IPS DF 19.7 (cell line): ENCODE data around the gene CEBPB.
"Not testable (repeated sequence)": the region's sequence is repeated elsewhere in the genome, so short reads cannot be mapped to it uniquely, and the experiment has no call there.

Source experiments
- DNase-seq: peaks from one replicate; pipeline ENCODE4 v3.0.0-alpha.2; 2013; ENCODE audit warnings: low read depth, low spot score

The CEBPB gene

GRCh38 chr20:50169329-50169823, 21.3 kb upstream of the CEBPB start:
- no peak for DNase-seq

GRCh38 chr20:50170549-50171220, 19.9 kb upstream of the CEBPB start:
- no peak for DNase-seq

- no peak for DNase-seq
Observed at GRCh38 chr20:50172347-50173013, 18.1 kb upstream of the CEBPB start.

GRCh38 chr20:50174456-50174855, 16.2 kb upstream of the CEBPB start:
- no peak for DNase-seq

GRCh38 chr20:50175938-50176933, 14.4 kb upstream of the CEBPB start:
- no peak for DNase-seq

- DNase-seq = not testable (repeated sequence)
Observed at GRCh38 chr20:50178672-50179071, 12.0 kb upstream of the CEBPB start.

GRCh38 chr20:50181344-50181743, 9.3 kb upstream of the CEBPB start:
- DNase-seq = no peak

GRCh38 chr20:50182346-50182745, 8.3 kb upstream of the CEBPB start:
- no peak for DNase-seq

GRCh38 chr20:50185426-50185825, 5.2 kb upstream of the CEBPB start:
- no peak for DNase-seq

GRCh38 chr20:50186151-50186885, 4.3 kb upstream of the CEBPB start:
- DNase-seq = no peak

GRCh38 chr20:50186987-50187402, 3.6 kb upstream of the CEBPB start:
- DNase-seq = no peak

GRCh38 chr20:50187403-50188051, 3.1 kb upstream of the CEBPB start:
- DNase-seq = no peak

- DNase-seq = no peak
Observed at GRCh38 chr20:50188287-50188688, 2.3 kb upstream of the CEBPB start.

GRCh38 chr20:50188879-50189680, 1.6 kb upstream of the CEBPB start:
- no peak for DNase-seq

- no peak for DNase-seq
Observed at GRCh38 chr20:50189681-50190250, 864 bp upstream of the CEBPB start.

- DNase-seq = no peak
Observed at GRCh38 chr20:50191065-50191543, 474 bp downstream of the CEBPB start.

- DNase-seq = no peak
Observed at GRCh38 chr20:50191544-50192363, 1.1 kb downstream of the CEBPB start.

GRCh38 chr20:50192364-50193198, 2.0 kb downstream of the CEBPB start:
- DNase-seq = no peak
